Prostate gland (tissue), 2 donors: ENCODE data around the gene LRRC71. TPM values are rescaled to one million over a fixed set of nuclear protein-coding genes. Genes with fewer than 3 reads are reported as not detected.

Experiments
- DNase-seq: peaks from one replicate; pipeline ENCODE4 v3.0.0-alpha.2; 2019; ENCODE audit warnings: low spot score
- H3K27ac ChIP-seq, 2 donors: fragments of 200-600 bp; sonication (generic); 2 replicates each; pipeline ENCODE4 v1.5.1; 2017 to 2019
- H3K27me3 ChIP-seq: fragments of 200-600 bp; sonication (generic); replicated peaks from 2 replicates; pipeline ENCODE4 v1.5.1; 2019; ENCODE audit not compliant: insufficient read depth
- H3K36me3 ChIP-seq, 2 donors: fragments of 200-600 bp; sonication (generic); 1 replicate in 1 of 2; 2 replicates in 1 of 2; pipeline versions ENCODE4 v1.5.1 to v1.8.1; 2017 to 2019
- H3K4me1 ChIP-seq: fragments of 200-600 bp; sonication (generic); replicated peaks from 2 replicates; pipeline ENCODE4 v1.5.1; 2019
- H3K4me3 ChIP-seq, 2 donors: fragments of 200-600 bp; sonication (generic); 2 replicates each; pipeline ENCODE4 v1.5.1; 2017 to 2019
- H3K9me3 ChIP-seq: fragments of 200-600 bp; sonication (generic); 2 replicates; pipeline ENCODE4 v1.5.1; 2017
- CTCF ChIP-seq, 4 experiments: fragments of 200-600 bp in 2 of 4; fragments of 450-650 bp in 2 of 4; sonication (generic) in 2 of 4; IDR thresholded peaks; 1 replicate in 3 of 4; 2 replicates in 1 of 4; pipeline ENCODE4 v1.5.1; 2016 to 2019; ENCODE audit warnings: antibody characterized with exemption in 4 of 4, mild to moderate bottlenecking in 2 of 4, moderate library complexity in 2 of 4
- POLR2A ChIP-seq: fragments of 450-650 bp; IDR thresholded peaks from one replicate; pipeline ENCODE4 v1.6.1; 2016; ENCODE audit warnings: antibody characterized with exemption, mild to moderate bottlenecking
- POLR2AphosphoS5 ChIP-seq: sonication (generic); formaldehyde crosslinking; IDR thresholded peaks from one replicate; pipeline ENCODE4 v1.6.1; 2017; ENCODE audit warnings: antibody characterized with exemption
- WGBS: methylation state at CpG from one replicate; pipeline ENCODE4 v1.1.5; 2018; 5-methylcytosine and 5-hydroxymethylcytosine counted together
- intact Hi-C: fragments of 100-400 bp; cut with DNase I; formaldehyde crosslinking; loops from one replicate; pipeline ENCODE4 v1.14.2; 2022
- total RNA-seq, 2 donors: library from RNA; depleted of rRNA; stranded (reverse); fragments of >200 nt; gene quantifications; one replicate each; pipeline ENCODE4 v1.1.0, GENCODE V29; 2016

LRRC71 gene
- total RNA-seq, 2 donors from 2014 or later = 3.7 TPM; not detected in 1

- DNase-seq = no peak
- H3K4me1 ChIP-seq = no peaks in the 10 kb centered on the region
- no peaks in the 10 kb centered on the region for H3K9me3 ChIP-seq
- peaks cover 3 to 11% of the 10 kb centered on the region in 2 donors for H3K36me3 ChIP-seq
- TF ChIP-seq CTCF (IDR thresholded peaks at IDR 0.05) (no peak), POLR2AphosphoS5 (no peak), POLR2A (no peak)
- intact Hi-C loops = no loop called here
- 94% methylated on average over 3 of the region's 3 CpGs for WGBS
- no peak overlapping the region for H3K4me3 ChIP-seq
- no peaks in the 10 kb centered on the region for H3K27me3 ChIP-seq
- no peak overlapping the region for H3K27ac ChIP-seq
These were observed 37.2 kb downstream of the LRRC71 start for GRCh38 chr1:156957634-156958033.

- H3K36me3 ChIP-seq = peaks cover 3 to 11% of the 10 kb centered on the region in 2 donors
- H3K9me3 ChIP-seq = no peaks in the 10 kb centered on the region
- H3K27me3 ChIP-seq = no peaks in the 10 kb centered on the region
- 48% methylated on average over 2 of the region's 2 CpGs for WGBS
- no peaks in the 10 kb centered on the region for H3K4me1 ChIP-seq
- no peak overlapping the region for H3K27ac ChIP-seq
- H3K4me3 ChIP-seq = no peak overlapping the region
- intact Hi-C loops = no loop called here
- DNase-seq = no peak
- TF ChIP-seq POLR2AphosphoS5 (no peak), POLR2A (no peak), CTCF (IDR thresholded peaks at IDR 0.05) (no peak)
These were observed 37.8 kb downstream of the LRRC71 start for GRCh38 chr1:156958247-156958714.

GRCh38 chr1:156959414-156959813, 39.0 kb downstream of the LRRC71 start:
- intact Hi-C loops = no loop called here
- H3K27ac ChIP-seq = no peak overlapping the region
- no peaks in the 10 kb centered on the region for H3K27me3 ChIP-seq
- TF ChIP-seq POLR2A (no peak), POLR2AphosphoS5 (no peak), CTCF (IDR thresholded peaks at IDR 0.05) (no peak)
- 33% methylated on average over 2 of the region's 2 CpGs for WGBS
- H3K4me1 ChIP-seq = no peaks in the 10 kb centered on the region
- H3K9me3 ChIP-seq = no peaks in the 10 kb centered on the region
- peaks cover 3 to 11% of the 10 kb centered on the region in 2 donors for H3K36me3 ChIP-seq
- DNase-seq = no peak
- no peak overlapping the region for H3K4me3 ChIP-seq

- DNase-seq = no peak
- H3K36me3 ChIP-seq = peaks cover 3 to 11% of the 10 kb centered on the region in 2 donors
- no peaks in the 10 kb centered on the region for H3K27me3 ChIP-seq
- TF ChIP-seq POLR2AphosphoS5 (no peak), CTCF (IDR thresholded peaks at IDR 0.05) (no peak), POLR2A (no peak)
- no peaks in the 10 kb centered on the region for H3K9me3 ChIP-seq
- WGBS = 97% methylated on average over 4 of the region's 6 CpGs
- intact Hi-C loops = no loop called here
- H3K4me1 ChIP-seq = no peaks in the 10 kb centered on the region
- no peak overlapping the region for H3K4me3 ChIP-seq
- H3K27ac ChIP-seq = no peak overlapping the region
These were observed 39.5 kb downstream of the LRRC71 start for GRCh38 chr1:156959925-156960324.

- intact Hi-C loops = no loop called here
- Histone ChIP-seq H3K36me3 (peaks cover 3 to 6% of the 10 kb centered on the region in 2 donors), H3K27ac (no peak overlapping the region), H3K9me3 (no peaks in the 10 kb centered on the region), H3K4me1 (no peaks in the 10 kb centered on the region), H3K4me3 (no peak overlapping the region), H3K27me3 (no peaks in the 10 kb centered on the region)
- TF ChIP-seq POLR2AphosphoS5 (no peak), POLR2A (no peak), CTCF (IDR thresholded peaks at IDR 0.05) (no peak)
- WGBS = 76% methylated on average over 4 of the region's 4 CpGs
- no peak for DNase-seq
These were observed 41.3 kb downstream of the LRRC71 start for GRCh38 chr1:156961709-156962108.
